ENCODE data around the gene CINP.
"Not testable (repeated sequence)": the region's sequence is repeated elsewhere in the genome, so short reads cannot be mapped to it uniquely, and the experiment has no call there.

CINP gene

GRCh38 chr14:102352213-102352612 lies 10.5 kb downstream of the CINP start:
- DNase-seq: no peak

GRCh38 chr14:102351593-102351992 lies 11.1 kb downstream of the CINP start:
- not testable (repeated sequence) for DNase-seq

GRCh38 chr14:102351023-102351422 lies 11.7 kb downstream of the CINP start:
- no peak for DNase-seq

DNA sequence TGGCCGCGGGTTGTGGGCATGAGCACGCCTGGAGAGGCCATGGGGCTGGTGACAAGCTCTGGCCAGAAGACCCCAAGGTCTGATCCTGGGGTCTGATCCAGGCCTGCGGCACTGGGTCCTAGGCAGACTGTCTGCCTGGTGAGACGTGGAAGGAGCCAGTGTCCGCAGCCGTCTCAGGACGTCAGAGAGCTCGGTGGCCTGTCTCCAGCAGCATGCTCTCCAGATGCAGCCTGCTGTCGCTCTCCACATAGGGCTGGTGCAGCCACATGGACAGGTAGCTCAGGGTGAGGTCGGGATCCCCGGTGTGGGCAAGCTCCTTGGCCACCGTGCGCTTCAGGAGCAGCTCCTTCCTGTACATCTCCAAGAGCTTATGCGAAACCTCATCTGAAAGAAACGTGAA lies 14.3 kb downstream of the CINP start:
- no peak for DNase-seq

DNA sequence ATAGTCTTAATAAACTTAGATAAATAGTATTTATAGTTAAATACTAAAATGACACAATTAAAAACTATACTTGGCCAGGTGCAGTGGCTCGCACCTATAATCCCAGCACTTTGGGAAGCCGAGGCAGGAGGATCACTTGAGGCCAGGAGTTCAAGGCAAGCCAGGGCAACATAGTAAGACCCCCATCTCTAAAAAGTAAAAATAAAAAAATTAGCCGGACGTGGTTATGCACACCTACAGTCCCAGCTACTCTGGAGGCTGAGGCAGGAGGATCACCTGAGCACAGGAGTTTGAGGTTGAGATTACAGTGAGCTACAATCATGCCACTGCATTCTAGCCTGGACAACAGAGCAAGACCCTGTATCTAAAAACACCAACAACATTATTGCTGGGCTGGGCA lies 16.0 kb downstream of the CINP start:
- DNase-seq: no peak

DNA sequence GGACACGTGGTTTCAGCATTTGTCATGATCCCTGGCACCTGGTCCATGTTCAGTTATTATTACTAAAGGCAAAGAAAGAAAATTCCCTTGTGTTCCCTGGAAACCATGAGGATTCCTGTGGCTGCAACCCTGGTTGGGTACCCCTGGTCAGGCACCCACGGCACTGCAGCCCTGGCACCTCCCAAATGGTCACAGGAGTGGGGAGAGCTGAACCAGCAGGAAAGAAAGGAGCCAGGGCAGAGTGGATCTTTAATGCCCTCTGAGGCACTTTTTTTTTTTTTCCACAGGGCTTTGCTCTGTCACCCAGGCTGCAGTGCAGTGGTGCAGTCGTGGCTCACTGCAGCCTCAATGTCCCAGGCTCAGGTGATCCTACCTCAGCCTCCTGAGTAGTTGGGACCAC lies 17.5 kb downstream of the CINP start:
- DNase-seq: no peak

- DNase-seq: no peak
These were observed 18.2 kb downstream of the CINP start for GRCh38 chr14:102344485-102344884.

GRCh38 chr14:102344084-102344483 lies 18.6 kb downstream of the CINP start:
- no peak for DNase-seq

DNA sequence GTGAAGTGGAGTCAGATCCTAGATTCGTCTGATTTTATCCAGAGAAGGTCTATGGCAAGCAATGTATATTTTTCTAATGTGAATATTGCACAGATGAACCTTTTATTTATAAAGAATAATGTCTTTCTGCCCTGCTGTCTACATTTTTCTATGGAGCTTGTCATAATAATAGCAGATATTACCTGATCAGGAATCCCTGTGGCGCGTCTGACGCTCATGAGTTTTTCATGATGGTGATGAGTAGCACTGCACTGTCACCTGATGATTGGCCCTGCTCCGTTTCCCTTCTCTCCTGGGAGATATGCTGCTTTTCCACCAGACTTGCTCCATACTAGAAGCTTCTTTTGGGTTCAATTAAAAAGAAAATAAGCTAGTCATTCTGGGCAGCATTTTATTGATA lies 20.5 kb downstream of the CINP start:
- DNase-seq: no peak

DNA sequence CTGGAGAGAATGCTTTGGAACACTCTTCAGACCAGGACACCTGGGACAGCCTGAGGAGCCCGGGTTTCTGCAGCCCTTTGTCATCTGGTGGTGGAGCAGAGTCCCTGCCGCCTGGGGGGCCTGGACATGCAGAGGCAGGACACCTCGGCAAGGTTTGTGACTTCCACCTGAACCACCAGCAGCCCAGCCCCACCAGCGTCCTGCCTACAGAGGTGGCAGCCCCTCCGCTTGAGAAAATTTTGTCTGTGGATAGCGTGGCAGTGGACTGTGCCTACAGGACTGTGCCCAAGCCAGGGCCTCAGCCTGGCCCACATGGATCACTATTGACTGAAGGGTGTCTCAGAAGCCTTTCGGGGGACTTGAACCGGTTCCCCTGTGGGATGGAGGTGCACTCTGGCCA lies 21.1 kb downstream of the CINP start:
- DNase-seq: no peak

GRCh38 chr14:102338724-102339123 lies 24.0 kb downstream of the CINP start:
- no peak for DNase-seq

DNA sequence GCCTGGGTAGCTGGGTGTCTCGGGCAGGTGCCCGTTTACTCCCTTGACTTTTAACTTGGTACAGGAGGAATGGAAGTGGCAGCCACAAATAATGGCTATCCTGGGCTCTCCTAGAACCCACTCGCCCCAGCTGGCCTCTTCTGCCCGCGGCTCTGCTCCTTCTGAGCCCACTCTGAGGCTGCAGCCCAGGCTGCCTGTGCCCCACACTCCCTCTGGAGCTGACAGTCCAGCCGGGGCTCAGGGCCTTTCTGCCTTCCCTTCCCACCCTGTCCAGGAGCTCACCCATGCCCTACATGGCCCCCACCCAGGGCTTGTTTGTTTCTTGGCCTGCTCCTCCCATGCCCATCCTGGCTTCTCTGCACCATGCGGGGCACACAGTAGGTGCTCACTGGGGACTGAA lies 27.5 kb downstream of the CINP start:
- no peak for DNase-seq

GRCh38 chr14:102333795-102334705 lies 28.6 kb downstream of the CINP start:
- DNase-seq: no peak

DNA sequence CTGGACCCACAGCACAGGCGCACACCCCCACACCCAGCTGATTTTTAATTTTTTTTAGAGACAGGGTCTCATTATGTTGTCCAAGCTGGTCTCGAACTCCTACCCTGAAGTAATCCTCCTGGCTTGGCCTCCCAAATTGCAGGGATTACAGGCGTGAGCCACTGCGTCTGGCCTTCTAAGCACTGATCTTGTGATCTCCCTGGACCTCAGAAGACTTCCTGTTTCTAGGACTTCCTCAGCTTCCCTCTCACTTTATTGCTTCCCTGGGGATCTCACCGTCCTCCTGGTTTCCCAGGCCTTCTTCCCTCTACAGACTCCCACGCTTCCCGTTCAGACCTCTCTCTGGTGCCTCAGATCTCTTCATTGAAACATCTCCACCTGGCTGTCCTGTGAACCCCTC lies 29.3 kb downstream of the CINP start:
- no peak for DNase-seq

DNA sequence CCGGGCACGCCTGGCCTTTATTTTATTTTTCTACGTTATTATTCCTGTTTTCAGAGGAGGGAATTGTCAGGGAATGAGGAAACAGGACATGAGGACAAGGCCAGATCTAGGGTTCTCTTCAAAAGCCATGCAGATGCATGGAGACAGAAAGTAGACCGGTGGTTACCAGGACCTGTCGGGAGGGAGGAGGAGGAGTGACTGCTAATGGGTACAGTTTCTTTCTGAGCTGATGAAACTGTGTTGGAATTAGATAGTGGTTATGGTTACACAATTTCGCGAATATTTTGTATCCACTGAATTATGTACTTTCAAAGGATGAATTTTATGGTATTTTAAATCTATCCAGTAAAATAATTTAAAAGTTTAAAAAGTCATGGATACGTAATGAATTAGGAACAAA lies 31.9 kb downstream of the CINP start:
- no peak for DNase-seq

GRCh38 chr14:102329381-102329780 lies 33.3 kb downstream of the CINP start:
- DNase-seq: not testable (repeated sequence)

GRCh38 chr14:102326583-102326982 lies 36.1 kb downstream of the CINP start:
- no peak for DNase-seq

DNA sequence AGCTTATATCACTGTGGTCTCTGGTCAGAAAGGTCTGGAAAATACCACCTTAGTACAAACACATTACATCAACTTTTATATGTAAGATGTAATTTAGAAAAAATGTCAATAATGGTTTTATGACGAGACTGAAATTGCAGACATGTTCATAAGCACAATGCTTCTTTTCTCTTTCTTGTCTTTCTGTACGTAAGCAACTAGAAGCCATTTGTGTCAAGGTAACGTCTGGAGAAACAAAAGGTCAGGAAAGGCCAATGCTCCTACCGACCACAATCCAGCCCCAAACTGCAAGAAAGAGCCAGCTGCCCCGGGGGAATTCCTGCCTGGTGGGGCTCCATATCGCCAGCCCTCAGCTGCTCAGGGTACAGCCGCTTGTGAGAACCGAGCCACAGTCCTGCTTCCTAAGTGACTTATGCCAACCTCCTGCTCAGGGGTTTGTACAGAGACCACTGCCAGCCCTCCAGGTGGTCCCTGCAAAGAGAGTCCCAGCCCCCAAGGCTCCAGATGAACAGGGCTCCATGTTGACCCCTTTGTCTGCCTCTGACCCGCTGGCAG lies 36.8 kb downstream of the CINP start:
- DNase-seq: no peak

DNA sequence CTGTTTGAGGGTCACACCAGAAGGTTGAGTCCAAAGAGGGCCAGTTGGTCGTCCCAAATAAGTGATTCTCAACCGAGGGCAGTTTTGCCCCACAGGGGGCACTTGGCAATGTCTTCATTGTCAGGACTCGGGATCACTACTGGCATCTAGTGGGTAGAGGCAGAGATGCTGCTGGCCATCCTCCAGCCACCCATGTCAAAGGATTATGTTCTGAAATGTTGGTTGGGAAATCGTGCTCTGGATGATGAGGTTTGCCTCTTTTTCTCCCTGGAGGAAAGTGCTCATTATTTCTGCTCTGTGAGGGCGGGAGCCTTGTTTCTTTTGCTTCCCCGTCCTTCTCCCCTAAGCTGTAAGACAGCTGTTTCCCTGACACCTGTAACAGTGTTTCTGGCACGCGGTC lies 39.6 kb downstream of the CINP start:
- peak; percentile 43 for DNase-seq

GRCh38 chr14:102321456-102322422 lies 41.0 kb downstream of the CINP start:
- DNase-seq: no peak

DNA sequence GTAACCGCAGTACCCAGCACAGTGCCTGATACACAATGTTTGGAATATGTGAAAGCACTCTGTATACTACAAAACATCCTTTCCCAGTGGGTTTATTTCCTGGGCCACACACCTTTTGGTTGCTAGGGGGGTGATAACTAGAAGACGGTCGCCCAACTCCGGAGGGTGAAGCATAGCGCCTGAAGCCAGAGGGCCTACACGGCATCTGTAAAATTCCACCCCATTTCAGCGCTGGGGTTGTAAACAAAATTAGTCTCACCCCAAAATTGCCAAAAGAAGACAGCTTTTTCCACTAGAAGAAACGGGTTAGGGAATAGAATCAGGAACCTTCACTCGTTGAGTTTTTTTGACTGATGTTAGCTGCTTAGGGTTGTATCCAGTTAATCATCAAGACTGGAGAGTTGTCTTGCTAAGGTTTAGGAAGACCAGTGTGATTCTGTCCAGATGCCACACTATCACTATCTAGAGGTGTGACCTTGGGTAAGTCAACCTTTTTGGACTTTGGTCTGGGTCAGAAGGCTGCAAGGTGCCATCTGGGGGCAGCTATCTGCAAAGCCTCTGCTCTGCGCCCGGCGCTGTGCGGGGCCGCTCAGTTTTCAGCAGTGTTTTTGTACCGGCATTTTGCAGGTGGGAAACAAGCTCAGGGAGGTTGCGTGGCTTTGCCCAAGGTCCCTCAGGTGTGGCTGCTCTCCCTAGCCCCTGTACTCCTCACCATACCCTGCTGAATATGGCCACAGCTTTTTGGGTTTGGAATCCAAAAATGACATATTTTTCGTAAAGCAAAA lies 41.8 kb downstream of the CINP start:
- DNase-seq: no peak

GRCh38 chr14:102320033-102320660 lies 42.5 kb downstream of the CINP start:
- peak; percentile 57 for DNase-seq
